Measurements from ENCODE around the gene NOSIP. TPM values are rescaled to one million over a fixed set of nuclear protein-coding genes. Genes with fewer than 3 reads are reported as not detected.

Gene NOSIP
- total RNA-seq, 1 experiment from 2014 or later, result 97.9 TPM

- ChIA-PET CTCF (interaction anchor here (0.6 to 3.6 kb wide), 2 partner anchors 22 to 34 kb away, joined by 5 to 34 read pairs; no protein-coding TSS in a partner anchor), POLR2A (no interaction called here)
- no peak overlapping the region for H3K4me3 Mint-ChIP-seq
- no peaks in the 10 kb centered on the region for H3K27me3 Mint-ChIP-seq (ENCODE audit: low read depth)
- ATAC-seq (no peak), DNase-seq (ENCODE audit: low spot score) (no peak)
- H3K9me3 Mint-ChIP-seq, result no peaks in the 10 kb centered on the region
- H3K36me3 Mint-ChIP-seq, result no peaks in the 10 kb centered on the region
- no peak overlapping the region for H3K27ac Mint-ChIP-seq
- TF ChIP-seq, protein P1, sequence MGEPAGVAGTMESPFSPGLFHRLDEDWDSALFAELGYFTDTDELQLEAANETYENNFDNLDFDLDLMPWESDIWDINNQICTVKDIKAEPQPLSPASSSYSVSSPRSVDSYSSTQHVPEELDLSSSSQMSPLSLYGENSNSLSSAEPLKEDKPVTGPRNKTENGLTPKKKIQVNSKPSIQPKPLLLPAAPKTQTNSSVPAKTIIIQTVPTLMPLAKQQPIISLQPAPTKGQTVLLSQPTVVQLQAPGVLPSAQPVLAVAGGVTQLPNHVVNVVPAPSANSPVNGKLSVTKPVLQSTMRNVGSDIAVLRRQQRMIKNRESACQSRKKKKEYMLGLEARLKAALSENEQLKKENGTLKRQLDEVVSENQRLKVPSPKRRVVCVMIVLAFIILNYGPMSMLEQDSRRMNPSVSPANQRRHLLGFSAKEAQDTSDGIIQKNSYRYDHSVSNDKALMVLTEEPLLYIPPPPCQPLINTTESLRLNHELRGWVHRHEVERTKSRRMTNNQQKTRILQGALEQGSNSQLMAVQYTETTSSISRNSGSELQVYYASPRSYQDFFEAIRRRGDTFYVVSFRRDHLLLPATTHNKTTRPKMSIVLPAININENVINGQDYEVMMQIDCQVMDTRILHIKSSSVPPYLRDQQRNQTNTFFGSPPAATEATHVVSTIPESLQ (CRISPR knock-in tag; IDR thresholded peaks at IDR 0.05), result no peak
- TF ChIP-seq ZNF532 (CRISPR knock-in tag; IDR thresholded peaks at IDR 0.05; ENCODE audit: borderline replicate concordance), result no peak
- TF ChIP-seq ZNF671 (CRISPR knock-in tag; IDR thresholded peaks at IDR 0.05), result no peak
- no peak for TF ChIP-seq PRRX2 (CRISPR knock-in tag; IDR thresholded peaks at IDR 0.05)
- no peak for TF ChIP-seq CREB1 (CRISPR knock-in tag; IDR thresholded peaks at IDR 0.05)
- TF ChIP-seq MAX (CRISPR knock-in tag; IDR thresholded peaks at IDR 0.05), result no peak
- no peak for TF ChIP-seq AFF4 (CRISPR knock-in tag; IDR thresholded peaks at IDR 0.05; ENCODE audit: borderline replicate concordance)
- TF ChIP-seq CTCF (IDR thresholded peaks at IDR 0.05), result no peak
- no peak for TF ChIP-seq SOX15 (CRISPR knock-in tag; IDR thresholded peaks at IDR 0.05)
- TF ChIP-seq CBFB (CRISPR knock-in tag; IDR thresholded peaks at IDR 0.05; ENCODE audit: low read depth), result no peak
- TF ChIP-seq GRHL2 (CRISPR knock-in tag; IDR thresholded peaks at IDR 0.05; ENCODE audit: insufficient replicate concordance, severe bottlenecking), result no peak
- TF ChIP-seq CDX4 (CRISPR knock-in tag; IDR thresholded peaks at IDR 0.05; ENCODE audit: borderline replicate concordance), result no peak
- TF ChIP-seq, protein P2, sequence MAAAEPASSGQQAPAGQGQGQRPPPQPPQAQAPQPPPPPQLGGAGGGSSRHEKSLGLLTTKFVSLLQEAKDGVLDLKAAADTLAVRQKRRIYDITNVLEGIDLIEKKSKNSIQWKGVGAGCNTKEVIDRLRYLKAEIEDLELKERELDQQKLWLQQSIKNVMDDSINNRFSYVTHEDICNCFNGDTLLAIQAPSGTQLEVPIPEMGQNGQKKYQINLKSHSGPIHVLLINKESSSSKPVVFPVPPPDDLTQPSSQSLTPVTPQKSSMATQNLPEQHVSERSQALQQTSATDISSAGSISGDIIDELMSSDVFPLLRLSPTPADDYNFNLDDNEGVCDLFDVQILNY (CRISPR knock-in tag; IDR thresholded peaks at IDR 0.05), result no peak
- H3K4me1 Mint-ChIP-seq, result peaks cover 14% of the 10 kb centered on the region
Measured at GRCh38 chr19:49567861-49568441, 12.4 kb downstream of the NOSIP start.
